GM12878 (cell line): ENCODE results near the gene MARF1. TPM values are rescaled to one million over a fixed set of nuclear protein-coding genes. Genes with fewer than 3 reads are reported as not detected.

Source experiments
- ASH2L ChIP-seq: fragments of 300-600, 200-600 bp; sonication (generic); IDR thresholded peaks from 2 replicates; pipeline ENCODE4 v1.6.1; 2017; ENCODE audit warnings: low read depth, mild to moderate bottlenecking, borderline replicate concordance
- ATF2 ChIP-seq: IDR thresholded peaks from 2 replicates; pipeline ENCODE4 v1.6.1; 2012; ENCODE audit warnings: low read length, inconsistent platforms
- BCL11A ChIP-seq: IDR thresholded peaks from 2 replicates; pipeline ENCODE4 v1.6.1; 2011; ENCODE audit warnings: low read depth, low read length
- CBX5 ChIP-seq: sonication (generic); IDR thresholded peaks from 2 replicates; pipeline ENCODE4 v1.6.1; 2016; ENCODE audit warnings: low read depth, moderate library complexity, mild to moderate bottlenecking, inconsistent platforms
- GABPA ChIP-seq: IDR thresholded peaks from 2 replicates; pipeline ENCODE4 v1.6.1; 2014; ENCODE audit warnings: antibody characterized with exemption, low read depth, mild to moderate bottlenecking, inconsistent platforms
- GATAD2B ChIP-seq: fragments of 450-650 bp; conservative IDR thresholded peaks from 2 replicates; pipeline ENCODE4 v1.6.1; 2017; ENCODE audit warnings: low read depth, mild to moderate bottlenecking, moderate library complexity
- KLF5 ChIP-seq: fragments of 450-650 bp; IDR thresholded peaks from 2 replicates; pipeline ENCODE4 v1.6.1; 2014; ENCODE audit warnings: mild to moderate bottlenecking; ENCODE audit not compliant: partially characterized antibody
- MEF2A ChIP-seq: IDR thresholded peaks from 2 replicates; pipeline ENCODE4 v1.6.1; 2011; ENCODE audit warnings: low read depth, mild to moderate bottlenecking, low read length, moderate library complexity; ENCODE audit not compliant: insufficient read depth
- MTA2 ChIP-seq: fragments of 450-650 bp; IDR thresholded peaks from 2 replicates; pipeline ENCODE4 v1.6.1; 2016; ENCODE audit warnings: low read depth, mild to moderate bottlenecking, moderate library complexity
- MYB ChIP-seq: fragments of 150-350 bp; IDR thresholded peaks from 2 replicates; pipeline ENCODE4 v1.6.1; 2014; ENCODE audit warnings: mild to moderate bottlenecking, low read depth, low read length, borderline replicate concordance
- NBN ChIP-seq: fragments of 450-650 bp; IDR thresholded peaks from 2 replicates; pipeline ENCODE4 v1.6.1; 2016
- NR2F1 ChIP-seq: fragments of 450-650 bp; conservative IDR thresholded peaks from 2 replicates; pipeline ENCODE4 v1.6.1; 2017; ENCODE audit warnings: mild to moderate bottlenecking
- POU2F2 ChIP-seq: IDR thresholded peaks from 3 replicates; pipeline ENCODE4 v1.6.1; 2011; ENCODE audit warnings: low read depth, mild to moderate bottlenecking, low read length, borderline replicate concordance
- RB1 ChIP-seq: fragments of 450-650 bp; formaldehyde crosslinking; IDR thresholded peaks from 2 replicates; pipeline ENCODE4 v1.6.1; 2017; ENCODE audit warnings: mild to moderate bottlenecking, borderline replicate concordance
- REST ChIP-seq: IDR thresholded peaks from 2 replicates; pipeline ENCODE4 v1.6.1; 2012; ENCODE audit warnings: mild to moderate bottlenecking, low read depth, low read length
- SMAD1 ChIP-seq: fragments of 450-650 bp; IDR thresholded peaks from 2 replicates; pipeline ENCODE4 v1.6.1; 2018; ENCODE audit warnings: mild to moderate bottlenecking, low read depth; ENCODE audit not compliant: partially characterized antibody
- SMARCA5 ChIP-seq: fragments of 450-650 bp; IDR thresholded peaks from 2 replicates; pipeline ENCODE4 v1.6.1; 2017; ENCODE audit warnings: mild to moderate bottlenecking
- SREBF2 ChIP-seq: IDR thresholded peaks from 2 replicates; pipeline ENCODE4 v1.6.1; 2012; ENCODE audit warnings: mild to moderate bottlenecking, low read length
- STAT3 ChIP-seq: IDR thresholded peaks from 2 replicates; pipeline ENCODE4 v1.6.1; 2011; ENCODE audit warnings: low read depth, low read length, improper control_type of control experiment
- SUPT20H ChIP-seq: IDR thresholded peaks from 2 replicates; pipeline ENCODE4 v1.6.1; 2011; ENCODE audit warnings: low read depth, mild to moderate bottlenecking, low read length, moderate library complexity, borderline replicate concordance; ENCODE audit not compliant: control insufficient read depth
- TAF1 ChIP-seq: IDR thresholded peaks from 2 replicates; pipeline ENCODE4 v1.6.1; 2011; ENCODE audit warnings: mild to moderate bottlenecking, low read depth, low read length, borderline replicate concordance
- TBL1XR1 ChIP-seq: IDR thresholded peaks from 2 replicates; pipeline ENCODE4 v1.6.1; 2012; ENCODE audit warnings: low read depth, low read length, improper control_type of control experiment
- TCF12 ChIP-seq: IDR thresholded peaks from 2 replicates; pipeline ENCODE4 v1.6.1; 2011; ENCODE audit warnings: low read depth, mild to moderate bottlenecking, low read length
- ZNF24 ChIP-seq: fragments of 450-650 bp; IDR thresholded peaks from 2 replicates; pipeline ENCODE4 v1.6.1; 2017; ENCODE audit warnings: antibody characterized with exemption, mild to moderate bottlenecking
- ZNF592 ChIP-seq: fragments of 450-650 bp; IDR thresholded peaks from 2 replicates; pipeline ENCODE4 v1.6.1; 2017; ENCODE audit warnings: mild to moderate bottlenecking, moderate library complexity
- polyA plus RNA-seq, 11 experiments: library from polyadenylated mRNA; depleted of rRNA in 4 of 11; unstranded in 6 of 11; stranded (reverse) in 5 of 11; fragments of >200 nt; fragmentation: Nextera tagmentation in 4 of 11; fragmentation: Illumina TruSeq in 1 of 11; extraction: Ambion mirVana in 4 of 11; extraction: Trizol in 1 of 11; gene quantifications; 1 replicate in 1 of 11; 2 replicates in 10 of 11; pipeline versions ENCODE4 v1.2.1 to v1.2.3, GENCODE V29; 2011 to 2016; ENCODE audit warnings: inconsistent platforms in 2 of 11, missing spikeins in 2 of 11, low read depth in 1 of 11
- total RNA-seq, 4 experiments: library from RNA; depleted of rRNA in 3 of 4; stranded (reverse); fragments of >200 nt in 3 of 4; fragmentation: Illumina TruSeq in 1 of 4; extraction: Trizol in 1 of 4; gene quantifications; 2 replicates each; pipeline versions ENCODE4 v1.2.1 to v1.2.3, GENCODE V29; 2013 to 2021

The MARF1 gene
- total and polyA plus RNA-seq, 10 of the 15 experiments (the other 5 are each of a cell fraction or from before 2014, with no cell fraction given), result 4.5 to 40.1 (median 14.0) TPM

- TF ChIP-seq REST (no peak), ASH2L (no peak), SUPT20H (no peak), ZNF24 (no peak), POU2F2 (peak; percentile 71; the same call in 2 of the 3 replicates), CBX5 (no peak), TBL1XR1 (no peak), ATF2 (no peak), TCF12 (peak; percentile 55; the same call in 1 of the 2 replicates), MYB (no peak), NBN (peak; percentile 68), BCL11A (no peak), SMAD1 (no peak), SMARCA5 (peak; percentile 27; the same call in 1 of the 2 replicates), STAT3 (peak; percentile 41; the same call in 1 of the 2 replicates), KLF5 (peak; percentile 66), TAF1 (peak; percentile 84), MTA2 (peak; percentile 36; the same call in 1 of the 2 replicates), SREBF2 (no peak), RB1 (no peak), GABPA (no peak), ZNF592 (no peak), GATAD2B (0 out of 2 replicates have a peak, but pooled peaks have one; percentile 58), MEF2A (no peak), NR2F1 (peak; percentile 88)
Observed at GRCh38 chr16:15642557-15643047, 352 bp downstream of the MARF1 start (continued).
